Measurements from ENCODE around the gene ZNF569. TPM values are rescaled to one million over a fixed set of nuclear protein-coding genes. Genes with fewer than 3 reads are reported as not detected.
"Not testable (repeated sequence)": the region's sequence is repeated elsewhere in the genome, so short reads cannot be mapped to it uniquely, and the experiment has no call there.

The ZNF569 gene
- total and polyA plus RNA-seq, 8 donors, result 3.5 to 15.5 (median 9.4) TPM

GRCh38 chr19:37401078-37401477 is 66.2 kb downstream of the ZNF569 start:
- Histone ChIP-seq H3K27me3 (no peaks in the 10 kb centered on the region), H3K36me3 (no peaks in the 10 kb centered on the region), H3K27ac (no peak overlapping the region), H3K4me3 (no peak overlapping the region), H3K9me3 (peaks cover 0 to 100% of the 10 kb centered on the region in 2 donors), H3K4me1 (no peaks in the 10 kb centered on the region)
- no peak for TF ChIP-seq CTCF (IDR thresholded peaks at IDR 0.05)
- no peak for ATAC-seq
- intact Hi-C loops (cut with DNase I), result no loop called here
- no peak for DNase-seq

- Histone ChIP-seq H3K36me3 (peaks cover 0 to 42% of the 10 kb centered on the region in 2 donors), H3K9me3 (peaks cover 27 to 100% of the 10 kb centered on the region in 2 donors)
- intact Hi-C loops (cut with DNase I); DNase-seq; H3K27me3 ChIP-seq; H3K27ac ChIP-seq; H3K4me3 ChIP-seq; H3K4me1 ChIP-seq; ATAC-seq: not testable (repeated sequence)
Observed at GRCh38 chr19:37391399-37391798, 75.8 kb downstream of the ZNF569 start.

GRCh38 chr19:37389234-37389633 is 78.0 kb downstream of the ZNF569 start:
- intact Hi-C loops (cut with DNase I), result no loop called here
- ATAC-seq (no peak), DNase-seq (no peak)
- no peaks in the 10 kb centered on the region for H3K27me3 ChIP-seq
- no peak overlapping the region for H3K4me3 ChIP-seq
- H3K9me3 ChIP-seq, result peaks cover 32 to 100% of the 10 kb centered on the region in 2 donors
- H3K27ac ChIP-seq, result no peak overlapping the region
- peaks cover 6 to 63% of the 10 kb centered on the region in 2 donors for H3K36me3 ChIP-seq
- no peaks in the 10 kb centered on the region for H3K4me1 ChIP-seq
- no peak for TF ChIP-seq CTCF (IDR thresholded peaks at IDR 0.05)

GRCh38 chr19:37370880-37371661 is 96.2 kb downstream of the ZNF569 start, which contains the start of gene ZNF527:
Gene ZNF527 (plus strand): TSS chr19:37371099. CDS start chr19:37374199, 3,100 bp downstream.
- Histone ChIP-seq H3K9me3 (peaks cover 0 to 44% of the 10 kb centered on the region in 2 donors), H3K27ac (peak within 1 kb of the TSS; percentile 69 to 82), H3K36me3 (peaks cover 0 to 26% of the 10 kb centered on the region in 2 donors), H3K4me1 (peaks cover 0 to 11% of the 10 kb centered on the region in 2 donors), H3K4me3 (peak within 1 kb of the TSS; percentile 57 to 59), H3K27me3 (no peaks in the 10 kb centered on the region)
- TF ChIP-seq CTCF (IDR thresholded peaks at IDR 0.05), result peak in 1 of 2 donors; percentile 19
- peak; percentile 99 for ATAC-seq
- peak; percentile 95 to 98 (median 98) for DNase-seq
- intact Hi-C loops (cut with DNase I), result no loop called here

GRCh38 chr19:37370386-37370879 is 96.8 kb downstream of the ZNF569 start:
- H3K27ac ChIP-seq, result peak overlapping the region; percentile 69 to 82
- DNase-seq; intact Hi-C loops (cut with DNase I); H3K27me3 ChIP-seq: not testable (repeated sequence)
- H3K36me3 ChIP-seq, result peaks cover 0 to 20% of the 10 kb centered on the region in 2 donors
- H3K4me3 ChIP-seq, result peak overlapping the region; percentile 57 to 59
- peaks cover 0 to 44% of the 10 kb centered on the region in 2 donors for H3K9me3 ChIP-seq
- peak; percentile 33 for ATAC-seq
- peaks cover 0 to 11% of the 10 kb centered on the region in 2 donors for H3K4me1 ChIP-seq

GRCh38 chr19:37362733-37363132 is 104.5 kb downstream of the ZNF569 start:
- TF ChIP-seq CTCF (IDR thresholded peaks at IDR 0.05), result no peak
- Histone ChIP-seq H3K36me3 (peaks cover 0 to 70% of the 10 kb centered on the region in 2 donors), H3K4me3 (no peak overlapping the region), H3K27me3 (no peaks in the 10 kb centered on the region), H3K9me3 (peaks cover 0 to 90% of the 10 kb centered on the region in 2 donors), H3K4me1 (no peaks in the 10 kb centered on the region), H3K27ac (no peak overlapping the region)
- ATAC-seq, result no peak
- intact Hi-C loops (cut with DNase I), result no loop called here
- no peak for DNase-seq
